ENCODE data around the gene PPP1R12B.
"Not testable (repeated sequence)": the region's sequence is repeated elsewhere in the genome, so short reads cannot be mapped to it uniquely, and the experiment has no call there.

The PPP1R12B gene

DNA sequence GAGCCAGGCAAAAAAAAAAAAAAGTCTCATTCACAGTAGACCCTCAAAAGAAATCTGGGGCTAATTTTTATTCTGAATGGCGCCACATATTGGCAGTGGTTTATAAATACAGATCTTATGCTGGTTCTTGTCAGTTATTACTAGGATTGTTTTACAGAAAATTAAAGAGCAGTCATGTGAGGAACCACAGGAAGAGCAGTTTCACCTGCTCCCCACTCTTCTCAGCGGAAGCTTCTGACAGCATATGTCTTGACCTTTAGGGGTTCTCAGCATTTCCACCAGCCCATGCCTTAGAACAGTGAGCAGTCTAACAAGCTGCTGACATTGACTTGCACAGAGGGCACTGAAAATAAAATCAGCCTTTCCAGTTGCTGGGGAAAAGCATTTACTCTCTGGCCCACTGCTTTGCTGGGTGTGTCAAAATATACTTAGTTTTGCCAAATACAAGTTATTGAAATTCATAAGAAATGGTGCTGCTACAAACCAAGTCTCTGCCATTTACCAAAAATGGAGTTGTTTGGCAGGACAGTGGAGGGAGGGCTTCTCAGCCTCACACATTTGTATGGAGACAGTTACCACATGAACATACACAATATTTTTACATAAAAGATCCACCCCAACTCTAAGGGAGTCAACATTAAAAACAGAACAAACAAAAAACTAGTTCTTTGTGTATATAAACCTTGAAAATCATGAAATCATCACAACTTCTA is 217.5 kb downstream of the PPP1R12B start:
- DNase-seq: no peak

DNA sequence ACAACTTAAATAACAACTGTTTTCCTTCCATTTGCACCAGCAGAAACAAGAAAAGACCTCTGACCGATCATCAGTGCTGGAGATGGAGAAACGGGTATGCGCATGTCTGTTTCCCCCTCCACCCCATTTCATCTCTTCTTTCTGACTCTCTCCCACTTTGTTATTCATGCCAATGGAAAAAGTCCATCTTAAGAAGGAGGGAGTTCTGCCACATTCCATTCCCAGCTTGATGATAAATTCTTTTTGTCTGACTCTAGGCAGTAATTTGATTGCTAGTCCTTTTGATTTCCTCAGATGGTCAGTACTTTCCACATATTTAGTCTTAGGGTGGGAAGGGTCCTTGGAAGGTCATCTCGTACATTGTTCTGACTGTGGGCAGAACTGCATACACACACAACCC is 219.2 kb downstream of the PPP1R12B start:
- no peak for DNase-seq

DNA sequence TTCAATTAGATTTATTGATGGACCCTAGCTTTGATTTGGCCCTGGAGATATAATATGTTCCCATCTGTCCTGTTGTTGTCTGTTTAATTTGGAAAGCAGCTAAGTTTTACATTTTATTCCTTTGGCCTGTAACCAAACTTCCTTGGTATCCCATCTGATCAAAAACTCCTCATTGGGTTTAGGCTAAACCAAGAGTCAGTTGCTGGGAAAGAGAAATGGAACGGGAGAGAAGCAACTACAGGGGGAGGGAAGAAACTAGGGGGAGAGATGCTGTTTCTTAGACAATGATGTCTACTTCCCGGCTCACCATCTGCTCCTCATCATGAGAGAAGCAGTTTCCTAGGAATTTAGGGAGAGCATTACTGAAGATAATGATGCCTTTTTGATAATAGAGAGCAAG is 219.9 kb downstream of the PPP1R12B start:
- no peak for DNase-seq

DNA sequence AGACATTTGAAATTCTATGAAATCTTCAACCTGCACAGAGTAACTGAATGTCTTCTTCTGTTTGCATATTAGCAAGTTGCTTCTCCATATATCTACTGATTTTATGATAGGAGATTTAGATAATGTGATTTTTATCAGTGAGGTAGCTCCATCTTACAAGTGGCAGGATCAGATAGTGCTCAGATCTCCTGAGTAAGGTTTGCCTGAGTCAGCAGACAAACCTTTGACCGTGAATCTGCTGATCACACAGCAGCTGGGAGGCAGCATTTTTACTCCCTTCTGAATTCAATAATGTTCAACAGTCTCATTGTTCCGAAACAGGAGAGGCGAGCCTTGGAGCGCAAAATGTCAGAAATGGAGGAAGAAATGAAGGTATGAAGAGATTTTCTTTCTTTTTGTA is 220.3 kb downstream of the PPP1R12B start:
- DNase-seq: no peak

DNA sequence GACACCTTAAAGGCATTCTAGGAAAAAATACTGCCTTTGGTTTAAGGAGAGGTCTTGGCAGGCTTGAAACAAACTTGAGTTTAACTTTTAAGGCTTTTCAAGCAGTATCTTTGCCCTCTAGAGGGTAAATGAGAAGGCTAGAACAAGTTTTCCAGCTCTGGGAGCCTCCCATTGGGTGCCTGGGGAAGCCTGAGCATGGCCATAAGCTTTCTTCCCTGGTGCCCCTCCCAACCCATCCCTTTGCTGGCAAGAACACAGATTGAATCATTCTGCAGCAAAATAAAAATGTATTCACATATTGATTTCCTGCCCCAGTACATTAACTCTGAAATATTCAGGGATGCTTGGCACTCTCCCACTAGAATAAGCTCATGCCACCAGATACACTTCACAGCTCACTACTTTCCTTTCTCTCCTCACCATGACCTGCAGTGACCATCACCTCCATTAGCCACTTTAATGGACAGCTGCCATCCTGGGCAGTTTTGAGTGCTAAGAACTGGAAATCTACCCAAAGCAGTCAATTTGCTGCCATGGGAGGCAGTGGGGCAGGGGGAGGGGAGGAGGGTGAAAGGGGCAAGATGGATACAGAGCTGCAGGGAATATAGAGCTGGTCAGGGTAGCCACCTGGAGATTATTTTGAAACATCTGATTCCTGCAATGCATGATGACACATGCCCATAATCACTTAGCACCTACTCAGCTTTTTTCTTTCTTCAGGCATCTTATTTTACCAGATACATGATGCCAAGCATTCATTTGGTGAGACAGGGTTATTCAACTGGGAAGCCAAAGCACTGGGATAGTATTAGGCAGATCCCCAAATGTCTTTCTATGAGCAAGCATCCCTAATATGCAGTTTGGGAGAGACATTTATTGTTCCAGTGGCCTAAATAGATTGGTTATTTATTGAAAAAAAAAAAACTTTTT is 221.2 kb downstream of the PPP1R12B start:
- DNase-seq: no peak

DNA sequence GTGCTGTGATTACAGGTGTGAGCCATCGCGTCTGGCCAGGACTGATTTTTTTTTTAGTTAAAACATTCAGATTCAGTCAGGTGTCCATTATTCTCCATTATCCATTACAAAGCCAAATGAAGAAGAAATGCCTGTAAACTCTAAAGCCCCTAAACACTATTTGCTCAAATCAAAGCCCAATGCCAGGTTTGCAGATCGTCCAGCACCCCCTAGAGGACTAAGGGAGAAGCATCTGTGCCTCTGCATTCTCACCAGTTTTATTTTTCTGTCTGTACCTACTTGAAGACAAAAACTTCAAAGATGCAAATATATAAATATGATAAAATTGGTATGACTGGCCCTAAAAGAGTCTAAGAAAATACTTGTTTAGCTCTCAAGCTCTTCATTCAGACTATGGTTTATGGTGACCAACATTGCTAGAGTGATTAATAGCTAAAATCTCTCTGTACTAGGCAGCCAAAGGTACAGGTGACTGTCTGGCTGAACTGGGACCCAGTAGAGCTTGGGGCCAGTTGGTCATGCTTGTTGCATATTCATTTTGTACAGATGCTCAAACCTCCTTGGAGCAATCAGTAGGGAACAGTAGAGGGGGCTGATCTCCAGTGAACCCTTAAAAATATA is 223.3 kb downstream of the PPP1R12B start:
- peak; percentile 10 for DNase-seq

DNA sequence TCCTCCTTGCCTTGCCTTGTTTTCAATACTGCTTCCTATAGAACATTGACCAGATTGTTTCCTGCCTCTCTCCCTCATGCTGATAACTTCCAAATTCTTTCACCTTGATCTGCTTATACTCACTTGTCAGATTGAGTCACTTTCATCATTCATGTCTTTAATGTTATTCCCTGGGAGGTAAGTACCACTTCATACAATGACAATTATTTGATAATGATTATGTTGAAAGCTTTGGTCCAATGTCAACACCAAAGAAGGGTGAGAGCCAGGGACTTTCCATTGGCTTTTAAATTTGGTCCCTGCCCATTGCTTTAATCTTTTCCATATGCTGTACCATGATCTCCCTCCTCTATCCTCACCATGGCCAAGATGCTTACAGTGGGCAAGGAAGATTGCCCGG is 224.4 kb downstream of the PPP1R12B start:
- DNase-seq: no peak

DNA sequence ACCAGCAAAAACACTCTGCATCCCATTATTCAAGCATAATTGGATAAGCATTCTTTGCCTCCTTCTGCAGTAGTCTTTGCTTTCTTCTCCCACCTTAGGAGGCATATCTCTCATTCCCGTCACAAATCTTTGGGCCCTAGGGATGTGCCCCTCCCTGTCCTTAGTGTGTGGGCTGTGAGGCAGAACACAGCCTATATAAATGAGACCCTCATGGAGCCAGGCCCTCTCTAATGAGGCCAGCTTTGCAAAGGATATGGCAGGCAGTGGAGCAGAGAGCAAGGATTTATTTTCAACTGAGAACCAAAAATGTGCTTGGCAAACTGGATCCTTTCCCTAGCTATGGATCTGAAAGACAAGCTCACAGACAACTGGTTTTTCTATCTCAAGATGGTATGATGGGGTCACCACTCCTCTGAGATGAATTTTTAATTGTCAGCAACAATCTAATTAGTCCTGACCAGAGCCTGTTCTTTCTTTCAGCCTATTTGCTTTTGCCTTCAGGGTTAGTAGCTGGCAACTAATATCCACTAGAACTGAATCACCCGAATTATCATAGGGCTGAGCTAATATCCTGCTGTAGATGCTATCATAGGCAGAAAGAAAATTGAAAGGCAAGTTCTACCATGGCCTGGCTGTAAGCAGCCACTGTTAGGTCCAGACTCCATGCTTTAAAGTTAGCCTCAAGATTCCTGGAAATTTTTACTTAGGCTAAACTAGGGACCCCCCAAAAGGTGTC is 227.6 kb downstream of the PPP1R12B start:
- DNase-seq: no peak

DNA sequence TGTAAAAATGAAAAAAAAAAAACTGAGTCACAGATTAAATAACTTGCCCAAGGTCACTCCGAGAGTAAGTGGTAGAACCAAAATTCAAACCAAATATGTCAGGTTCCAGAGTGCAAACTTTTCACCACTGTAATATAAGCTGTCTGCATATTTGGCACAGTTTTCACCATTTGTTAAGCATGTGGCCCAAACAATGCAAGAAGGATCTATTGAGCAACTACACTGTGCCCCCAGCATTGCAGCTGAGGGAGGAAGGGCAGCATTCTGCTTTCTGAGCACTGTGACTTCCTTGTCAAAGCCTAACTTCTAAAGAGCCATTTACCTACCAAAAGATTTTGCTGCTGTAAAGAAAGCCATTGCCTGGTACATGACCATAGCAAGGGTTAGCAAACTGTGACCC is 228.3 kb downstream of the PPP1R12B start:
- DNase-seq: no peak

DNA sequence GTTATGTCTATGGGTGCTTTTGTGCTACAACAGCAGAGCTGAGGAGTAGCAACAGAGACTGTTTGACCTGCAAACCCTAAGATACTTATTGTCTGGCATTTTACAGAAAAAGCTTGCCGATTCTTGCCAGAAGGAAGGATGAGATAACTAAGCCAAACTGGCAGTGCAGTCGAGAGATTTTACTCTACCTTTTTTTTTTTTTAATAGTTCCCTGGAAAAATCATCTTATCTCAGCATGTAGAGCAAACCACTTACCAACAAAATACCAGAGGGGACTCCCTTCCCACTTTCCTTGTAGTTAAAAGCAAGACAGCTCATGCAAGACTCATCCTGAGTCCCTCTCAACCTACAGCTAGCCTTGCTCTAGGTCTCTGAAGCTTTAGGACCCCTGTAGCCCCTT is 228.9 kb downstream of the PPP1R12B start:
- no peak for DNase-seq

DNA sequence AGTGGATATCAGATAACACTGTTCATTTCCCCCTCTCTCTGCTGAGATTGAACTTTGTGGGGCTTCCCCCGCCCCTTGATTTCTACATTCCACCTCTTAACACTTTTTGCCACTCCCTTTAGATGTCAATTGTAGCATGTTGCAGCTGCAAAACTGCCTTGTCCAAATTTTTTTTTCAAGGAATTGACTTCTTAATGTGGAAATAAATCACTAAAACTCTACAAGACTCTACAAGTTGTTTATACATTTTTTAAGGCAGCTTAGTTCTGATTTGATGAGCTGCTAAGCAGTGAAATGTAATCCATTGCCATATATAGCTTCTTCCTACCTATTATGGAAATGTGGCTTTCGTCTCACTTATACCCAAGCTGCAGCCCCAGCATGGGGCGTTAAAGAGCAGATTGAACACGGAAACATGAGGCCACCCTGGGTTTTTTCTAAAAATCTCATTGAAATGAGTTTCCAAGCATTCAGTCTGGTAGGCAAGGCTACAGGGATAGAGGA is 229.6 kb downstream of the PPP1R12B start:
- no peak for DNase-seq

DNA sequence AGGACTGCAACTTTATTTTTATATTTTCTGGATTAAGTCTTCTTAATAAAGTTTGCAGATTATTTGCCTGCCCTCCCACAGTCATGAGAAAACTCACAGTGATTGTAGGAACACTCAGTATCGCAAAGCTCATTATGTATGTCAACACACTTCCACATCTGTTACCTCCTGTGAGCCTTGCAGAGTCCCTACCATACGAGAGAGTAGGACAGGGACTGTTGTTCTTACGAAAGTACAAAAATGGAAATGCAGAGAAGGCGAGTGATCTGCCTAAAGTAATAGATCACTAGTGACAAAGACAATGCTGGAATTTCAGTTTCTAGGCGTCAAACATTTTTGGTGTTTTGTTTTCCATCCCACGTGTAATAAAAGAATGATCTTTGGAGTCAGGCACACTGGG is 230.1 kb downstream of the PPP1R12B start:
- DNase-seq: no peak

DNA sequence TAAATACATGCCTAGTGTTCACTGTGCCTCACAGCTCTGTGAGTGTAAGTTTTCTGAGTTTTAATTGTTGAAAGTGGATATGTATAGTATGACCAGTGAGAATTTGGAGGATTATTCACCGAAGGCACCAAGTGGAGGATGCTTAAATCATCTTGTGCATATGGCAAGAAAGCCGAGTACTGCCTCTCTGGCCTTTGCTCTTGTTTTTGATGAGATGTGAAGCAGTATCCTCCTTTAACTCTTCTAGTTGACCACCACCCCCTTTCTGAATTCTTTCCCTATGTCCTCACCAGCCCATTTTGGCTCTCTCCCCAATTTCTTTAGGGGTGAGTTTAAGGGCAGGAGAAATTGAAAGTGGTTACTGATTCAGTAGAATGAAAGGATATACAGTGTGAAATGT is 231.3 kb downstream of the PPP1R12B start:
- DNase-seq: no peak

DNA sequence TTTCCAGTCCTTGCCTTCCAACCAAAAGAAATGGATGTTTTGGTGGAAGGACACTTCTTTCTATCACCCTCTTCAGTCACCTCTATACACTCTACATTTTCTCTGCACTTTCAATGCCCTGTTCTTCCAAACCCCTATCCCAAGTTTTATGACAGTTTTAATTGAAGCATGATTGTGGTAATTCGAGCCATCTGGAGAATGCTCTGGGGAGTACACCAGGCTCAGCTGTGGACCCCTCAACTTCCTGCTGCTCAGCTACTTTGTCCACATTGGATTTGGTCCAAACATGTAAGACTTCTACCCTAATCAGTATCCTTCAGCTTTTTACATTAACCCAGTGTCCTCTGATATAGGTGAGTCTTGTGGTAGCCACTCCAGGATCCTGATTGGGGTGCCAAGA is 232.1 kb downstream of the PPP1R12B start:
- no peak for DNase-seq

DNA sequence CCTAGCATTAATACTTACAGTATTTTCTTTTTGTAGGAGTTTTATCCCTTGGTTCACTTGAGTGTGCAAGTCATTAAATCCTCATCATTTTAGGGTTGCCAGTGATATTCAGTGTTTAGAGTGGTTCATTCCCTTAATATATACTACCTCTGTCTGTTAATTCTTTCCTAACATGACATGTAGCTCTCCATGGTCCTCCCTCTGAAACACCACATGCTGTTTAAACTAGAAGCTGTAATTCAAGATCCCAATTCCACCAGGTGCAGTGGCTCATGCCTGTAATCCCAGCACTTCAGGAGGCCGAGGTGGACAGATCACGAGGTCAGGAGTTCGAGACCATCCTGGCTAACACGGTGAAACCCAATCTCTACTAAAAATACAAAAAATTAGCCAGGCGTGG is 233.9 kb downstream of the PPP1R12B start:
- DNase-seq: not testable (repeated sequence)

DNA sequence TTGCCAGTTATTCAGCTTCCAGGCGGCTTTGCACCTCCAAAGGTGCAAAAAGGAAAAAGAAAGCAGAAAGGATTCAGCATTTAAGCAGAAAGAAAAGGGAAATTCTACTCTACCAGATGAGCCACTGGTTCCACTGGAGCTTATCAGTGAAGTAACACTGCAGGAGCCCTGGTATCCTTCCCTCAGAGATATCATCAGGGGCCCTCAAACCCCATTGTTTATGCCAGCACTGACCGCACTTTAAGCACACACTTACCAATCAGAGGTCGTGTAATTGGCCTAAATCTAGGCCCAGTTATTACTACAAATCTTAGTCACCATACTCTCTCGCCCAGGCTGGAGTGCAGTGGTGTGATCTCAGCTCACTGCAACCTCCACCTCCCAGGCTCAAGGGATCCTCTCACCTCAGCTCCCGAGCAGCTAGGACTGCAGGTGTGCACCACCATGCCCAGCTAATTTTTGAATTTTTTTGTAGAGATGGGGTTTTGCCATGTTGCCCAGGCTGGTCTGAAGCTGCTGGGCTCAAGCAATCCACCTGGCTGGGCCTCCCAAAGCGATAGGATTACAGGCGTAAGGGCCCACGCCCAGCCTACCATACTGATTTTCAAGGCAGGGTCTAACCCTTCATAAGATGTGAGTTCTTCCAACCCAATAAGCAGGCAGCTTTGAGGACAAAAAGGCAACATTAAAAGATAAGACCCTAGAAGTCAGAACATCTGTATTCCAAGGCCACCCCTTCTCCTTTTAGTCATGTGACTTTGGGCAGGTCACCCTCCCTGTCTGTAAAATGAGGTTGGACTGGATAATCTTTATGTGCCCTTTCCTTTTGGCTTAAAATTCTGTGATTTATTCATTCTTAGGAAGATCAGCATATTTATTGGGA is 236.4 kb downstream of the PPP1R12B start:
- no peak for DNase-seq

DNA sequence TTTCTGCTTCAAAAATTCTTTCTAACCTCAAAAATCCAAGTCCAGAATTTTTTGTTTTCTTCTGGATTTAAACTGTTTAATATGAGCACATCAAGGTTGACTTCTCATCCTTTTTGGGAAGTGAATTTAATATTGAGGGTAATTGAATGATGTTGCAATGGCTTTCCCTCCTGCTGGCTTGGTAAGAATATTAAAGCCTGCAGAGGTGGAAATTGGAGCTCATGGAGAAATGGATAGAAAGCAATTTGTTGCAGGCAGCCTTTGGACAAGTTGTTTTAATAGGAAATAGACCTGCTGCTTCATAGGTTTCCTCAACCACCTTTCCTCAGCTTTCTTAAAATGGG is 237.1 kb downstream of the PPP1R12B start:
- no peak for DNase-seq

DNA sequence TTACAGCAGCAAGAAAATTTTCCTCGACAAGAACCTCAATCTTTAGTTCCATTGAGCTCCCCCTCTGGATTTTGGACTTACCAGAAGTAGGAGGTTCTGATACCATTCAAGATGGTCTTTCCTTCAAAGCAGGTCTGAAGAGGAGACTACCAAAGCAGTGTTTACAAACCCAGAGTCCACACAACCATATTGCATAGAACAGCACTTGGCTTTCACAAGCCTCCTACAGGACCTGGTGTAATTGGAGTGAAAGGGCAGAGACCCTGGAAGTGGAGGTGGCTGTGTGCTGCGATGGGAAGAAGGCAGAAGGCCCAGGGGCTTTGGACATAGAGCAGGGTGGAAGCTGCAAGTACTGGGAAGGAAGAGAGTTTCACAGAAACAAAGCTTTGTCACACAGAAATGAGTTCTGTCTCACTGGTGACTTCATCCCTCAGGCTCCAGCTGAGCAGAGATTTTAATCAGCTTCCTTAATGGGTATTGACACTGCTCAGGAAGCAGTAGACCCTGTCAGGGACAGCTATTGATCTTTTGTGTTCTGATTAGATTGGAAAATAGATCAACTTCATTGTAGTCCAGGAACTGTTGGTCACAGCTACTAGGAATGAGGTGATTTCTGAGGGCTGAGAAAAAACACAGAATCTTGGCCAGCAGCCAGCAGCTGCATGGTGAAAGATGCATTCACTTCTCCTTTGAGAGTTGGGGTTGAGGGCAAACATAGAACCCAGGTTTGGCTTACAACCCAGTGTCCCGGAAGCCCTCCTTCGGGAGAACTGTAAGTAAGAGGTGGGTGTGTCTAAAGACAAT is 237.7 kb downstream of the PPP1R12B start:
- peak; percentile 2 for DNase-seq

DNA sequence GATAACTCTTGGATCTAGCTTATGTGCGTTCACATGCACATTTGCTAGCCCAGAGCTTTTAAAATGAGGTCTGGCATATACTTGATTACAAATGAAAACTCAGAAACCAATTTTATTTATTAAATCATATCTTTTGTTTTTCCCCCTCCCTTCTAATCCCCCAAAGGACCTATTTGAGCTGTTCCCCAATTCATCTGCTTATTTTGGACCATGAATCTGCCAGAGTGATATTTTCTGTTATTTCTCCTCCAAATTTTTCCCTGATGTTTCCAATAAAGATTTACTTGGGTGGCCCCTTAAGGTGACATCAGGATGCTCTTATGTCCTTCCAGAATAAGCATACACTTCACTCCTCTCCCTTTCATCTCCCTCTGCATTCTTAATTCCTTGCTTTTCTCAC is 238.4 kb downstream of the PPP1R12B start:
- no peak for DNase-seq

DNA sequence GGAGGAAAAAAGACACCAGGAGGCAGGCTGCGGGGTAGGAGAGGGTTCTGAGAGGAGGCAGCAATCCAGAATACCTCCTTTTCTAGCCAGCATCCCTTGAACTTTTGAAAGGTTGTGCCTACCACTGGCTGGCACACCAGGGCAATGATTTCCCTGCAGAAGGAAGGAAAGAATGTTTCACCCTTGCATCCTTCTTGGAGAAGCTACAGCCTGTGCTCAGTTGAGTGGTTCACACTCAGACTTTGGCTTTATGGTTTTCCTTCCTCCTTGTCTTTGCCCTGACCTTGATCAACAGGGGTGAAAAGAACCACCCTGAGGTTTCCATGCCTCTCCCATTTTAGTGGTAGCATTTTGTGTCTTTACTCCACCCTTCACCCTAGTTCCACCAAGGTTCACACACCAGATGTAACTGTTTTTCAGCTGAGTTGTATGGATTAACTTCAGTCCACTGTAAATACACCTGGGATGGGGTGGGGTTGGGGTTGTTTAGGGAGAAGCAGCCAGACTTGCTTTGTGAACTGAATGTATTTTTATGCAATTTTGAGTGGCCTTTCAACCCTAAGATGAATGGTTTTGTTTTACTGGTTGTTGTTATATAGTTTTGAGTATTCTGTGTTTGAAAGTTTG is 239.5 kb downstream of the PPP1R12B start:
- no peak for DNase-seq

Measured in NCI-H1092 treated with DMSO at 0.1 percent for 48 hours (cell line).